ENCODE results near the gene ICOS. TPM values are rescaled to one million over a fixed set of nuclear protein-coding genes. Genes with fewer than 3 reads are reported as not detected.
A peak's percentile ranks its signal among the peaks of the same experiment; 100 is the strongest.

ICOS gene
- total RNA-seq, 2 donors from 2014 or later: 145 to 196 TPM

DNA sequence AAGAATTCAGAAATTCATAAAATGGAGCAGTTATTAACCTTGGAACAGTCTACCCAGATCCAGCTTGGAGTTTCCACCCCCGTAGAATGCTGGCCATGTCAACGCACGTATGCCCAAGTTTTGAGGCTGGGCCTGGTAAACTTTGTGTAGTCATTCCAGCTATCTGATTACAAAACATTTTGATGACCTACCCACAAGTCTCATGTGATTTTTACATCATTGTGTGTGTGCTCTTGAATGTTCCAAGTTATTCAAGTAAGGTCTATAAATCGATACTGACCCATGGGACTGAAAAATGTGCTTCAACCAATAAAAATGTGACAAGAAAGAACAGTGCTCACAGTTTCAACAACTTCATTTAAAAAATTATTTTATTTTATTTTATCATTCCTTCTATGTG is 32.5 kb upstream of the ICOS start:
- Mint-ChIP-seq H3K36me3 (ENCODE audit: insufficient read depth in 2 of 2) (peaks cover 17 to 25% of the 10 kb centered on the region in 2 donors), H3K27ac (no peak overlapping the region), H3K4me3 (no peak overlapping the region), H3K4me1 (ENCODE audit: low read depth) (peaks cover 21% of the 10 kb centered on the region), H3K9me3 (peaks cover 12 to 13% of the 10 kb centered on the region in 2 donors), H3K27me3 (ENCODE audit: low read depth) (no peaks in the 10 kb centered on the region)
- ATAC-seq (replicated peaks in 1 of 2) (no peak), DNase-seq (no peak)

DNA sequence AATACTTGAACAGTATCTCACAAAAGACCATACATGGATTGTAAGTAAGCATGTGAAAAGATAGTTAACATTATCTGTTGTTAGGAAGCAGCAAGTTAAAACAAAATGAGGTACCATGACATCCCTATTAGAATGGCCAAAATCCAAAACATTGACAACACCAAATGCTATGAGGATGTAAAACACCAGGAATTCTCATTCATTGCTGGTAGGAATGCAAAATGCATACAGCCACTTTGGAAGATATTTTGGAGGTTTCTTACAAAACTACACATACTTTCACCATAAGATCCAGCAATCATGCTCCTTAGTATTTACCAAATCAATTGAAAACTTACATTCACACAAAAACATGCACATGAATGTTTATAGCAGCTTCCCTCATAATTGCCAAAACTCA is 30.9 kb upstream of the ICOS start:
- H3K4me3 Mint-ChIP-seq: no peak overlapping the region
- no peak overlapping the region for H3K27ac Mint-ChIP-seq
- H3K36me3 Mint-ChIP-seq (ENCODE audit: insufficient read depth in 2 of 2): peaks cover 14 to 21% of the 10 kb centered on the region in 2 donors
- H3K27me3 Mint-ChIP-seq (ENCODE audit: low read depth): no peaks in the 10 kb centered on the region
- peaks cover 29% of the 10 kb centered on the region for H3K4me1 Mint-ChIP-seq (ENCODE audit: low read depth)
- ATAC-seq (replicated peaks in 1 of 2) (no peak), DNase-seq (no peak)
- H3K9me3 Mint-ChIP-seq: peaks cover 8 to 12% of the 10 kb centered on the region in 2 donors

DNA sequence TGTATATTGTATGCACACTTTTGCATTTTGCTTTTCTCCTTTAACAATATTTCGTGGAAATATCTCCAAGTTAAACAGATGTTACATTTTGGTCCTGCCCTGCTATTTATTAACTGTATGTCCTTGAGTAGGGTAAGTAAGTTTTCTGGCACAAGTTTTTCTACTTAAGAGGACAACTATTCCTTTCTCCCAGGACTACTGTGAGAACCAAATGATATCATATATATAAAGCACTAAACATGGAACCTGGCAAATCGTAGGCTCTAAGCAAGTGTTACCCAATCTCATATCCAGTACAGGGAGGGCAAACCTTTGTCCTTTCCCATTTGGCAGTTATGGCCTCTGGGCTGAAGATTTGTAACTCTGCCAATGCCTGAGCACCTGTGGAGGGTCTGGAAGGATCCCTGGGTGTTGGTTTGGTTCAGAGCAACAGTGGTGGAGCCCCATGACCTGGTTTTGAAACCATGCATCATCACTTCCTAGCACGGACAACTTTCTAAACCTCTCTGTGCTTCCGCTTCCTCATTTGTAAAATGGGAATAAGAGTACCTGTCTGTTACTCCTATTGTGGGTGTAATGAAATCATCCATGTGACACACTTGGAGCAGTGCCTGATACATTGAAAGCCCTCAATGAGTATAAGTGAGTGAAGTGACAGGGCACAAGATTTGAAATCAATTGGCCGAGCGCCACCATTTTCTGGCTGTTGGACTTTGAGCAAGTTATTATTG is 28.3 kb upstream of the ICOS start:
- peaks cover 0 to 2% of the 10 kb centered on the region in 2 donors for H3K9me3 Mint-ChIP-seq
- H3K27ac Mint-ChIP-seq: no peak overlapping the region
- H3K4me3 Mint-ChIP-seq: peak overlapping the region in 1 of 2 donors; percentile 19
- no peak for DNase-seq
- no peaks in the 10 kb centered on the region for H3K27me3 Mint-ChIP-seq (ENCODE audit: low read depth)
- ATAC-seq (replicated peaks in 1 of 2): peak in 1 of 2 donors; percentile 64
- H3K4me1 Mint-ChIP-seq (ENCODE audit: low read depth): peaks cover 30% of the 10 kb centered on the region
- peaks cover 1 to 4% of the 10 kb centered on the region in 2 donors for H3K36me3 Mint-ChIP-seq (ENCODE audit: insufficient read depth in 2 of 2)

DNA sequence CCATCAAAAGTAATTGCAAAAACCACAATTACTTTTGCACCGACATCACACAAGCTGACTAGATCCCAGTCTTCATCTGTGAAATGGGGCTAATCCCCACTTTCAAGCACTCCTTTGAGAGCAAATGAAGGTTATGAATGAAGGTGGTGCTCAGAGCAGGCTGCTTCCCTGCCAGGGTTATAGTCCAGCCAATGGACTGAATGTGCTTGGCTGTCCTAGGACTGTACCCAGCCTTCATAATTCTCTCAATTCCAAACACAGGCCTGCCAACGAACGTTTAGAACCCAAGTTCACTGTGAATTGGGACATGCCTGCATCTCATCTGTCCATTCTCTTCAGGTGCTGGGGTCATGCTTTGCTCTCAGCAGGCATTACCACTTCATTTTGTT is 27.8 kb upstream of the ICOS start:
- Mint-ChIP-seq H3K27me3 (ENCODE audit: low read depth) (peaks cover 3% of the 10 kb centered on the region), H3K9me3 (peaks cover 0 to 2% of the 10 kb centered on the region in 2 donors), H3K27ac (peak overlapping the region; percentile 13), H3K36me3 (ENCODE audit: insufficient read depth in 2 of 2) (peaks cover 0 to 4% of the 10 kb centered on the region in 2 donors), H3K4me3 (peak overlapping the region in 1 of 2 donors; percentile 41), H3K4me1 (ENCODE audit: low read depth) (peaks cover 31% of the 10 kb centered on the region)
- ATAC-seq (replicated peaks in 1 of 2) (peak in 1 of 2 donors; percentile 8), DNase-seq (no peak)

DNA sequence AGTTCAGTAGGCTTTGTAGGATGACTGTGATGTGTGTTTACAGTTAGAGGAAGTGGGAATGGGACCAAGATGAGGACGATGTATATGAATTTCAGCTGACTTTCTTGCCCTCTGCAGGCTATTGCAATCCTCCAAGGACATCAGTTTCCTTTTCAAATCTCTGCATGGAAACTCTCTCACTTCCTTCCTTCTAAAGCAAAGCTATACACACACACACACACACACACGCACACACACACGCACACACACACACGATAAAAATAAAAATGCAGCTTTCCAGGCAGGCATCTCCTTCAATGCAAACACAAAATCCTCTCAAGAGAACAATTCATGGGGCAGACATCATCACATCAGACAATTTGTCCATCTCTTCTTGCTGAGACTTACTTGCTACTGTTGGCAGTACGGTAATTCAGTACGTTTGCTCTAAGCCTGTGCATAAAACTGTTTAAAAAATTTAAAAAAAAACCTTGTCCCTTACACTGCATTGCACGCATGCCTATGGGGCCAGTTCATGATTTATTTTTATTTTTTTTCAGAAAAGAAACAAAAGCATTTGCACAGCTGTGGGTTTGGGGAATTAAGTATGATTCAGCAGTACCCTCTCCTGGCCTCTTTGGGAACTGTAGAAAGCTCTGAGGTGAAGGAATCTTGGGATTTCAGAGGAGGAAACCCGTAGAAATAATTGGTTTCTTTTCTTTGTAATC is 27.1 kb upstream of the ICOS start:
- Mint-ChIP-seq H3K4me3 (peak overlapping the region; percentile 11 to 41), H3K4me1 (ENCODE audit: low read depth) (peaks cover 37% of the 10 kb centered on the region), H3K9me3 (no peaks in the 10 kb centered on the region)

DNA sequence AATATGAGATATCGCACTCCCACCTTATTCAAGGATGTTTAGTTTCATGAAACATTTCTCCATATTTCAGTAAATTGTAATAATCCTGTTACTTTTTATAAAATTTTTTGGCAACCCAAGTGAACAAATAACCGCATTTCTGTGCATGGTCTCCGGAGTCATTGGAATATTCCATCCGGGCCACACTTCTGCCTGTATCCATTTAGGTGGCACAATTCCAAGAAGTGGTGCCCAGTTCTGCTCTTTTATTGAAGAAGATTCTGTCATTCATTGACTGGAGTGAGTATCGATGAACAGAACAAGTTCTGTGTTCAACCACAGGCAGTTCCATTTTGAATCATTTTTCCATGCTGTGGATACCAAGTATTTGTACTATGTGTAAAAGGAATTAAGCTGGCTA is 26.6 kb upstream of the ICOS start:
- DNase-seq: peak in 1 of 2 donors; percentile 40
- Mint-ChIP-seq H3K4me1 (ENCODE audit: low read depth) (peaks cover 43% of the 10 kb centered on the region), H3K9me3 (no peaks in the 10 kb centered on the region), H3K27ac (peak overlapping the region; percentile 1), H3K36me3 (ENCODE audit: insufficient read depth in 2 of 2) (no peaks in the 10 kb centered on the region), H3K27me3 (ENCODE audit: low read depth) (peaks cover 14% of the 10 kb centered on the region), H3K4me3 (peak overlapping the region; percentile 29 to 41)
- ATAC-seq (replicated peaks in 1 of 2): peak; percentile 55 to 72

More for the DNA sequence above, 27.1 kb upstream of the ICOS start:
- ATAC-seq (replicated peaks in 1 of 2): peak; percentile 71 to 72
- peak overlapping the region; percentile 13 for H3K27ac Mint-ChIP-seq
- peaks cover 9% of the 10 kb centered on the region for H3K27me3 Mint-ChIP-seq (ENCODE audit: low read depth)
- peak in 1 of 2 donors; percentile 43 for DNase-seq
- H3K36me3 Mint-ChIP-seq (ENCODE audit: insufficient read depth in 2 of 2): peaks cover 0 to 1% of the 10 kb centered on the region in 2 donors

DNA sequence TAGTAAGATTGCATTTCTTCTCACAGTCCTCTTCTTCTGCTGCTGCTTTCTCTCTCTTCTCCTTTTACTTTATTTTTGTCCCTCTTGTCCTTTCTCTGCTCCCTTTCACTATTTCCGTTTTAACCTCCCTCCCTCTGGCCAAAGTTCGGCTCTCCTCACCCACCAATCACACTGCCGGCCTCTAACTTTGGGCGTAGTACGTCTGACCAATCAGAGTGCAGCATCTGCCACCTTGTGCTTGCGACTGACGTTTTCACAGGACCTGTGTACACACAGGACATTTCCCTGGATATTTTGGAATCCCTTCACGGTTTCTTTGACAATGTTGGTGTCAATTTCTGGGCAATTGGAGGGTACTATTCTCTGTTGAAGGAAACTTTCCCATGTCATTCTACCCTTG is 22.6 kb upstream of the ICOS start:
- no peak overlapping the region for H3K27ac Mint-ChIP-seq
- H3K4me3 Mint-ChIP-seq: peak overlapping the region; percentile 5 to 45
- peaks cover 65% of the 10 kb centered on the region for H3K4me1 Mint-ChIP-seq (ENCODE audit: low read depth)
- ATAC-seq (replicated peaks in 1 of 2) (no peak), DNase-seq (no peak)
- no peaks in the 10 kb centered on the region for H3K9me3 Mint-ChIP-seq
- no peaks in the 10 kb centered on the region for H3K36me3 Mint-ChIP-seq (ENCODE audit: insufficient read depth in 2 of 2)
- H3K27me3 Mint-ChIP-seq (ENCODE audit: low read depth): peaks cover 17% of the 10 kb centered on the region

DNA sequence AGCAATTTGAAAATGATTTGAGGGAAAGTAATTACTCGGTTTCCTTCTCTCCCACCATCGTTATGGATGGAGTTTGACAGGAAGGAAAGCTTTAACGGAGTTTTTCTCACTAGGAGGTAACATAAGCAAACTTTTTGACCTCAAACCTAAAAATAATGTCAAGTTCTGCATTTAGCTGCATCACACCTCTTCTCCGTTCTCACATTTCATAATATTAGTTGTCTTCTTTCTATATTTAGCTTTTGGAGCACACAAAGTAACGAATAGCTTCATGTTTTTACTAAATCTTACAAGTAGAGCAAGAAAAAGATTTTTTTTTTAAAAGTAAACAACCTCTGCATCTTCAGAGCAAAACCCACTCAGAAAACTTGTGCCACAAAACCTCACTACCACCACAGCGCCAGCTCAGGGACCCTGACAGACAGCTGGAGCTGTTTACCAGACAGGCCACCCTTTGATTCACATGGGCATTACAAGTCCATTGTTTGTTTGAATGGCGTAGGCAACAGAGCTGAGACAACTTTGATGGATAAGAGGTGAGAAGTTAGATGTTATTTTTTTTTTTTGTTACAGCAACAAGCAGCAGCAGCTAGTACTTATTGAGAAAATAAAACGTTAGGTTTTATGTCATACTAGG is 21.9 kb upstream of the ICOS start:
- Mint-ChIP-seq H3K4me3 (peak overlapping the region; percentile 5 to 45), H3K27me3 (ENCODE audit: low read depth) (peaks cover 17% of the 10 kb centered on the region), H3K27ac (no peak overlapping the region), H3K36me3 (ENCODE audit: insufficient read depth in 2 of 2) (no peaks in the 10 kb centered on the region), H3K9me3 (no peaks in the 10 kb centered on the region), H3K4me1 (ENCODE audit: low read depth) (peaks cover 62% of the 10 kb centered on the region)
- ATAC-seq (replicated peaks in 1 of 2) (peak; percentile 52), DNase-seq (peak in 1 of 2 donors; percentile 40)

DNA sequence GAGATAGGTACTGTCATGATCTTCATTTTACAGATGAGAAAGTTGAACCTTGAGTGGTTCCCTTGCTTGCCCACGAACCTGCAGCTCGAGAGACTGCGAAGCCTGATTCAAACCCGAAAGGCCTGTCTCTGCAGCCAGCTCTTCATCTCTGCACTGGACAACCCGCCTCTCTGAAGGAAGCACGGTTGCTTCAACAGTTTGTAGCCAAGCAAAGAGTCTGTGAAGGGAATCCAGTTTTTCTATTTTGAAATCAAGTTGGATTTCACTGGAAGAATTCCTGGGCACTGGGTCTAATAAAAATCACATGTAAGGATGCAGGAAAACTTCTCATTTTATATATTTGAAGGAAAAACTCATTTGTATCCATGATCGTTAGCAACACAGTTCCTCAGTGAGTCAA is 21.3 kb upstream of the ICOS start:
- Mint-ChIP-seq H3K4me1 (ENCODE audit: low read depth) (peaks cover 57% of the 10 kb centered on the region), H3K9me3 (no peaks in the 10 kb centered on the region), H3K4me3 (peak overlapping the region; percentile 6 to 17), H3K27ac (no peak overlapping the region), H3K27me3 (ENCODE audit: low read depth) (peaks cover 17% of the 10 kb centered on the region), H3K36me3 (ENCODE audit: insufficient read depth in 2 of 2) (no peaks in the 10 kb centered on the region)
- DNase-seq (no peak), ATAC-seq (replicated peaks in 1 of 2) (no peak)

DNA sequence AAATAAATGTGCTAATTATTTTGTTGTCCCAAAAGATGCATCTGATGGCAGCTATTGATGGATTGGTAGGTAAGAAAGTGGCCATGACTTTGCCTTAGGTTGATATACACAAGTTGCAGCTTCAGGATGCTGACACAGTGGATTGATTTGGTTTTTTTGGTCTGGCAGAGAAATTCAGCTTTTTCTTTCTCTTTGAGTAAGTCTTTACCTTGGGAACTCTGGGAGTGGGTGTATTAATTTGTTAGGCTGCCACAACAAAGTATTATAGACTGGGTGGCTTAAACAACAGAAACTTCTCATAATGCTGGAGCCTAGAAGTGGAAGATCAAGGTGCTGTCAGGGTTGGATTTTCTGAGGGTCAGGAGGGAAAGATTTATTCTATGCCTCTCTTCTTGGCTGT is 19.8 kb upstream of the ICOS start:
- Mint-ChIP-seq H3K36me3 (ENCODE audit: insufficient read depth in 2 of 2) (no peaks in the 10 kb centered on the region), H3K27ac (no peak overlapping the region), H3K9me3 (no peaks in the 10 kb centered on the region), H3K27me3 (ENCODE audit: low read depth) (peaks cover 17% of the 10 kb centered on the region), H3K4me3 (peak overlapping the region in 1 of 2 donors; percentile 47), H3K4me1 (ENCODE audit: low read depth) (peaks cover 51% of the 10 kb centered on the region)
- ATAC-seq (replicated peaks in 1 of 2): peak; percentile 17 to 37
- DNase-seq: no peak

DNA sequence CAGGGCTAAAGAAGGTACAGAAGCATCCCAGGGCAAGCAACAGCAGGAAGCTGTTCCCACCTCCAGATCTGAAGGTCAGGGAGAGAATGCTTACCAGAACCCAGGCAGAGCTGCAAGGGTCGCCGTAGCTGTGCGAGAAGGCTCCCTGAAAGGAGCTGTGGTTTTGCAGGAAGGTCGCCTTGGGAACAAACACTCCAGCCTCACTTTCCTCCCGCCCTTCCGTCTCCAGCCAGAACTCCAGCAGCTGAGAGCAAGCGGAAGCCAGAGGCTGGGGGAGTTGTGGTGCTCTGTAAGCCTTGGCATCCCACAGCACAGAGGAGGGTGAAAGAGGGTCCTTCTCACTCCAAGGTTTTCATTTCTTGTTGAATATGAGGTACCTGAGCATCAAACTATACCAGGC is 18.3 kb upstream of the ICOS start:
- Mint-ChIP-seq H3K9me3 (no peaks in the 10 kb centered on the region), H3K36me3 (ENCODE audit: insufficient read depth in 2 of 2) (no peaks in the 10 kb centered on the region), H3K27me3 (ENCODE audit: low read depth) (peaks cover 17% of the 10 kb centered on the region), H3K27ac (no peak overlapping the region), H3K4me3 (no peak overlapping the region), H3K4me1 (ENCODE audit: low read depth) (peaks cover 51% of the 10 kb centered on the region)
- DNase-seq (no peak), ATAC-seq (replicated peaks in 1 of 2) (peak in 1 of 2 donors; percentile 11)

DNA sequence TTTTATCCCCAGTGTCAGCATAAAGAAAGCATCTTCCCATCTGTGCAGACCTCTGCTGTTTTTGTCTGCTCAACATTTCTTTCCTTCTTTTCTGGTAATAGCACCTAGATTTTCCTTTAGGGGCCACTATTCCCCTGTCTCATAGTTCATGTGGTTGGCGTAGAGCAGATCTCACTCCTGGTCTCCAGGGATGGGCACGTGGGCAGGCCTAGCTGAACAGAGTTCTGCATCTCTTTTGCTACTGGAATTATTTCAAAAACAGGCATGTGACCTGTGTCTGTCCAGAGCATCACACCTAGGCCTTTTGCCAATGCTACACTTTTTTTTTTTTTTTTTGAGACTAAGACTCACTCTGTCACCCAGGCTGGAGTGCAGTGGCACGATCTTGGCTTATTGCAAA is 17.7 kb upstream of the ICOS start:
- no peak overlapping the region for H3K27ac Mint-ChIP-seq
- no peak for DNase-seq
- H3K9me3 Mint-ChIP-seq: no peaks in the 10 kb centered on the region
- peaks cover 50% of the 10 kb centered on the region for H3K4me1 Mint-ChIP-seq (ENCODE audit: low read depth)
- peaks cover 14% of the 10 kb centered on the region for H3K27me3 Mint-ChIP-seq (ENCODE audit: low read depth)
- H3K4me3 Mint-ChIP-seq: no peak overlapping the region
- no peaks in the 10 kb centered on the region for H3K36me3 Mint-ChIP-seq (ENCODE audit: insufficient read depth in 2 of 2)
- ATAC-seq (replicated peaks in 1 of 2): no peak

DNA sequence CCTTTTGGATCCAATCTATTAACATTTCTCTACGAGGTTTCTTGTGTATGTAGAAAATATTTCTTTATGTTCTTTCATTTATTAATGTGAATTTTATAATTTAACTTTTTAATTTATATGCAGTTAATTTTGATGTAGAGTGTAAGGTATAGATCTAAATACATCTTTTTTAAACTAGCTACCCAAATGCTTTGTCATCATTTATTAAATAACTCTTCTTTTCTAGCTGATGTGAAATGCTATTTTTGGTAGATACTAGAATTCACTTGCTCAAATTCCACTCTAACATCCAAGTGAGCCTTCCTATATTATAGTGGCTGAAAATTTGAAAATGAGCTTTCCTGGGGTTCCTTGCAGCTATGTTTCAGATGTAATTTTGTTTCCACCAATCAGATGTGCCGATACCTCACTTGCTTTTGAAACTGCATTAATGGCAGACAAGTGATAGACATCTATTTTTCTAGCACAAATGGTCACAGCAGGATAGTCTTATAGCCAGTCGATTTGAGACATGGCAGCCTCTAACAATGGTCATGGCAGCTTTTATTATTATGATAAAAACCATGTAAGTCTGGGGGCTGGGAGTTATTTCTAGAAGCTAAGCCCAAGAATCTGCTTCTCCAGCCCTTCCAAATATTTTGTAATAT is 10.9 kb upstream of the ICOS start:
- Mint-ChIP-seq H3K4me3 (no peak overlapping the region), H3K4me1 (ENCODE audit: low read depth) (peaks cover 8% of the 10 kb centered on the region), H3K36me3 (ENCODE audit: insufficient read depth in 2 of 2) (peaks cover 0 to 4% of the 10 kb centered on the region in 2 donors), H3K27me3 (ENCODE audit: low read depth) (no peaks in the 10 kb centered on the region), H3K27ac (no peak overlapping the region), H3K9me3 (peaks cover 0 to 3% of the 10 kb centered on the region in 2 donors)
- DNase-seq: no peak
- ATAC-seq (replicated peaks in 1 of 2): no peak
